Keratinocyte (primary cell): ENCODE data around the gene OSBPL10. TPM values are rescaled to one million over a fixed set of nuclear protein-coding genes. Genes with fewer than 3 reads are reported as not detected.

ENCODE experiments used
- DNase-seq: peaks from one replicate; pipeline ENCODE4 v3.0.0-alpha.2; 2011; ENCODE audit warnings: low read depth, missing footprints, low spot score
- FAIRE-seq: peaks from 2 replicates; lab custom pipeline; 2011; peaks lifted over from hg19 to GRCh38; lab: Jason Lieb, UNC
- H2AFZ ChIP-seq: 2 replicates; pipeline ENCODE4 v1.6.0; 2012; ENCODE audit warnings: low read length, control low read depth, inconsistent platforms; ENCODE audit not compliant: control insufficient read depth
- H3K27ac ChIP-seq: 2 replicates; pipeline ENCODE4 v1.5.1; 2011; ENCODE audit warnings: low read length; ENCODE audit not compliant: control insufficient read depth, insufficient read depth
- H3K27me3 ChIP-seq: 3 replicates; pipeline ENCODE4 v1.6.0; 2011; ENCODE audit warnings: low read length; ENCODE audit not compliant: control insufficient read depth, insufficient read depth; ENCODE audit errors: extremely low read depth
- H3K36me3 ChIP-seq, 2 experiments: 2 replicates in 1 of 2; 3 replicates in 1 of 2; pipeline ENCODE4 v1.5.1; 2011; ENCODE audit warnings: low read length in 2 of 2, mild to moderate bottlenecking in 1 of 2; ENCODE audit not compliant: control insufficient read depth in 2 of 2, insufficient read depth in 2 of 2; ENCODE audit errors: extremely low read depth in 1 of 2
- H3K4me1 ChIP-seq: 3 replicates; pipeline ENCODE4 v1.5.1; 2011; ENCODE audit warnings: low read length; ENCODE audit not compliant: control insufficient read depth, insufficient read depth; ENCODE audit errors: extremely low read depth
- H3K4me2 ChIP-seq: 3 replicates; pipeline ENCODE4 v1.6.0; 2011; ENCODE audit warnings: low read depth, low read length; ENCODE audit not compliant: control insufficient read depth, insufficient read depth; ENCODE audit errors: extremely low read depth
- H3K4me3 ChIP-seq, 3 experiments: fragments of 200-600 bp in 1 of 3; sonication (generic) in 1 of 3; 2 replicates in 2 of 3; 3 replicates in 1 of 3; pipeline ENCODE4 v1.5.1; 2011 to 2016; ENCODE audit warnings: low read length in 3 of 3, mild to moderate bottlenecking in 3 of 3, control low read depth in 2 of 3, inconsistent platforms in 1 of 3, low read depth in 1 of 3, mixed read lengths in 1 of 3, mixed run types in 1 of 3, moderate library complexity in 1 of 3; ENCODE audit not compliant: control insufficient read depth in 2 of 3, insufficient read depth in 2 of 3; ENCODE audit errors: extremely low read depth in 1 of 3
- H3K79me2 ChIP-seq: 2 replicates; pipeline ENCODE4 v1.6.0; 2012; ENCODE audit warnings: low read length; ENCODE audit not compliant: control insufficient read depth, insufficient read depth
- H3K9ac ChIP-seq: 3 replicates; pipeline ENCODE4 v1.6.0; 2011; ENCODE audit warnings: low read length; ENCODE audit not compliant: control insufficient read depth, insufficient read depth; ENCODE audit errors: extremely low read depth
- H3K9me1 ChIP-seq: 3 replicates; pipeline ENCODE4 v1.6.0; 2011; ENCODE audit warnings: low read length; ENCODE audit not compliant: control insufficient read depth, insufficient read depth; ENCODE audit errors: extremely low read depth
- H3K9me3 ChIP-seq: 2 replicates; pipeline ENCODE4 v1.5.1; 2012; ENCODE audit warnings: low read depth, low read length; ENCODE audit not compliant: control insufficient read depth
- H4K20me1 ChIP-seq: 3 replicates; pipeline ENCODE4 v1.6.0; 2011; ENCODE audit warnings: low read length; ENCODE audit not compliant: control insufficient read depth, insufficient read depth; ENCODE audit errors: extremely low read depth
- CTCF ChIP-seq, 3 experiments: IDR thresholded peaks in 1 of 3; conservative IDR thresholded peaks in 1 of 3; optimal IDR thresholded peaks in 1 of 3; 2 replicates in 2 of 3; 3 replicates in 1 of 3; pipeline versions ENCODE3 to v1.5.1; 2011; ENCODE audit warnings: low read length in 3 of 3, mild to moderate bottlenecking in 3 of 3, moderate library complexity in 2 of 3, control low read depth in 1 of 3, inconsistent platforms in 1 of 3; ENCODE audit not compliant: insufficient read depth in 2 of 3; ENCODE audit errors: extremely low read depth in 1 of 3
- EZH2 ChIP-seq: IDR thresholded peaks from one replicate; pipeline ENCODE4 v1.6.1; 2012; ENCODE audit warnings: inconsistent platforms, mild to moderate bottlenecking, low read length, moderate library complexity
- dilution Hi-C: fragments of 300-500 bp; cut with MboI; formaldehyde crosslinking; loops from one replicate; pipeline ENCODE4 v1.7.0; 2020; ENCODE audit warnings: low sequenced_read_pairs; ENCODE audit not compliant: extremely low pct_ligation_motif_present
- polyA plus RNA-seq, 5 experiments: library from polyadenylated mRNA; depleted of rRNA in 3 of 5; stranded (reverse) in 3 of 5; stranded (forward) in 1 of 5; unstranded in 1 of 5; fragments of >200 nt; gene quantifications; 1 replicate in 1 of 5; 2 replicates in 3 of 5; 3 replicates in 1 of 5; pipeline versions ENCODE4 v1.2.1 to v1.2.3, GENCODE V29; 2011 to 2012; ENCODE audit warnings: missing spikeins in 2 of 5, low read depth in 1 of 5, low replicate concordance in 1 of 5

Gene OSBPL10
- polyA plus RNA-seq, 1 donor (not counting 4 experiments of a cell fraction or from before 2014, with no cell fraction given), result 50.1 TPM

DNA sequence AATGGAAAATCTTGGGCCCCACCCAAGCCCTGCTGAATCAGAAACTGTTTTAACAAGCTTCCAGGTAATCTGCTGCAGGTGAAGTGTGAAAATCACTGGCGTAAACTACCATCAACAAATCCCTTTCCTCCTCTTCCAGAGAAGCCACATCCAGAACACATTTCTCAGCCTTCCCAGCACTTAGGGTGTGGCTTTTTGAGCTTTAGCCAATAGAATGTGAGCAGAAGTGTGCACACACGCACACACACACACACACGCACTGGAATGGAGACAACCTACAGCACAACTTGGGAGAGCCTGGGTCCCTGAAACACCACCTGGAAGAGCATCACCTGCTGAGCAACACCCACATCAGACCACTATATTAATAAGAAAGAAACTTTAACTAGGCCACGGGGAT is 98.6 kb downstream of the OSBPL10 start:
- H4K20me1 ChIP-seq, result no peaks in the 10 kb centered on the region
- H3K4me2 ChIP-seq, result peak overlapping the region; percentile 72
- DNase-seq (no peak), FAIRE-seq (no peak)
- dilution Hi-C loops, result no loop called here
- no peaks in the 10 kb centered on the region for H3K27me3 ChIP-seq
- no peak overlapping the region for H2AFZ ChIP-seq
- peaks cover 78% of the 10 kb centered on the region for H3K79me2 ChIP-seq
- peak overlapping the region; percentile 90 for H3K27ac ChIP-seq
- H3K4me1 ChIP-seq, result peaks cover 58% of the 10 kb centered on the region
- peak overlapping the region; percentile 72 for H3K9ac ChIP-seq
- H3K36me3 ChIP-seq, result peaks cover 2 to 16% of the 10 kb centered on the region in 2 experiments
- no peak for TF ChIP-seq EZH2
- no peak for TF ChIP-seq CTCF (optimal IDR thresholded peaks at IDR 0.05 in 1 of 3, IDR thresholded peaks at IDR 0.05 in 1 of 3, conservative IDR thresholded peaks at IDR 0.05 in 1 of 3; ENCODE audit: extremely low read depth in 1 of 3, insufficient read depth in 2 of 3, low read length in 3 of 3)
- peak overlapping the region; percentile 21 to 55 (median 53) for H3K4me3 ChIP-seq
- peaks cover 8% of the 10 kb centered on the region for H3K9me1 ChIP-seq
- no peaks in the 10 kb centered on the region for H3K9me3 ChIP-seq

DNA sequence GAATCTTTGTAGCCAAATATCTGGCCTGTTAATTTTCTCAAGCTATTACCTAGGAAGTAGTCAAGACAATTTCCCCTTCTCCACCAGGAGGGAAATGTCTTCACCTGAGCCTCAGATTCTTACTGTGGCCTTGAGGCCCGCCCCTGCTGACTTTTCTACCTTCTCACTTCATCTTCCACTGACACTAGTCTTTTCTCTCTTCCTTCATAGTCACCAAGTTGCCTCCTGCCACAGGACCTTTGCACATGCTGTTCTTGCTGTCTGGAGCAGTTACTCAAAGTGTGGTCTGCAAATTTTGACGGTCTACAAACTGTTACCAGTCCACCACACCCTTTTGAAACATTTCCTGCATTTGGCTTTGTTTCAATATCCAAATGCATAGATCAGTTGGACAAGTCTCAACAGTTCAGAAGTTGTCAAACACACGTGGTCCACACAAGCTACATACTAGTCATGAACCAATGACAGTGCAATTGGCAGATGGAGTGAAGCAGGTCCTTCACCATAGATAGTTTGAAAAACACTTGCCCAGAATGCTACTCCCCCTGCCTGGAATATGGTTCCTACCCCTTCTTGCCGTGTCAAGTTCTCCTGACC is 100.5 kb downstream of the OSBPL10 start:
- TF ChIP-seq CTCF (optimal IDR thresholded peaks at IDR 0.05 in 1 of 3, IDR thresholded peaks at IDR 0.05 in 1 of 3, conservative IDR thresholded peaks at IDR 0.05 in 1 of 3; ENCODE audit: extremely low read depth in 1 of 3, insufficient read depth in 2 of 3, low read length in 3 of 3) (no peak), EZH2 (no peak)
- Histone ChIP-seq H3K27ac (peak overlapping the region; percentile 90), H3K79me2 (peaks cover 67% of the 10 kb centered on the region), H3K9me1 (peaks cover 8% of the 10 kb centered on the region), H3K9me3 (no peaks in the 10 kb centered on the region), H3K9ac (no peak overlapping the region), H3K4me3 (peak overlapping the region in 1 of 3 experiments; percentile 11), H3K4me1 (peaks cover 75% of the 10 kb centered on the region), H3K36me3 (peaks cover 2 to 12% of the 10 kb centered on the region in 2 experiments), H3K27me3 (no peaks in the 10 kb centered on the region), H4K20me1 (no peaks in the 10 kb centered on the region), H2AFZ (no peak overlapping the region), H3K4me2 (peak overlapping the region; percentile 72)
- DNase-seq (peak; percentile 96), FAIRE-seq (peak; percentile 99)
- dilution Hi-C loops, result no loop called here
